GM23338 (cell line): ENCODE measurements around the gene CYTL1. TPM values are rescaled to one million over a fixed set of nuclear protein-coding genes. Genes with fewer than 3 reads are reported as not detected.
A peak's percentile ranks its signal among the peaks of the same experiment; 100 is the strongest.

Experiments
- ATAC-seq: fragments of 200-7000 bp; cut with Tn5 transposase; 3 replicates; pipeline ENCODE4 v1.9.1; 2020
- DNase-seq: peaks from one replicate; pipeline ENCODE4 v3.0.0-alpha.2; 2015; ENCODE audit warnings: low spot score
- H2AFZ ChIP-seq: fragments of 200-600 bp; sonication (generic); 2 replicates; pipeline ENCODE4 v1.8.0; 2016; ENCODE audit warnings: antibody characterized with exemption, mild to moderate bottlenecking, moderate library complexity
- H3F3A ChIP-seq: fragments of 200-600 bp; sonication (generic); replicated peaks from 2 replicates; pipeline ENCODE4 v1.8.0; 2017; ENCODE audit warnings: antibody characterized with exemption, mixed run types, low read depth
- H3K27ac ChIP-seq: fragments of 200-600 bp; sonication (generic); 2 replicates; pipeline ENCODE4 v1.6.1; 2016; ENCODE audit warnings: low read depth
- H3K27me3 ChIP-seq: fragments of 200-600 bp; sonication (generic); 2 replicates; pipeline ENCODE4 v1.8.0; 2016; ENCODE audit warnings: mild to moderate bottlenecking, mixed run types, moderate library complexity; ENCODE audit not compliant: insufficient read depth
- H3K36me3 ChIP-seq: fragments of 200-600 bp; sonication (generic); 2 replicates; pipeline ENCODE4 v1.8.0; 2016; ENCODE audit warnings: mild to moderate bottlenecking; ENCODE audit not compliant: insufficient read depth
- H3K4me1 ChIP-seq: fragments of 200-600 bp; sonication (generic); 2 replicates; pipeline ENCODE4 v1.8.0; 2016; ENCODE audit warnings: mild to moderate bottlenecking, moderate library complexity; ENCODE audit not compliant: insufficient read depth
- H3K4me2 ChIP-seq: fragments of 200-600 bp; sonication (generic); 2 replicates; pipeline ENCODE4 v1.7.1; 2017; ENCODE audit warnings: mixed run types
- H3K4me3 ChIP-seq: fragments of 200-600 bp; sonication (generic); 2 replicates; pipeline ENCODE4 v1.6.1; 2016; ENCODE audit warnings: mixed run types
- H3K79me2 ChIP-seq: fragments of 200-600 bp; sonication (generic); replicated peaks from 2 replicates; pipeline ENCODE4 v1.8.0; 2017; ENCODE audit warnings: mild to moderate bottlenecking; ENCODE audit not compliant: insufficient read depth
- H3K9me2 ChIP-seq: fragments of 200-600 bp; sonication (generic); 2 replicates; pipeline ENCODE4 v1.8.0; 2017; ENCODE audit not compliant: insufficient read depth
- H4K20me1 ChIP-seq: fragments of 200-600 bp; sonication (generic); replicated peaks from 2 replicates; pipeline ENCODE4 v1.8.0; 2017; ENCODE audit warnings: mild to moderate bottlenecking; ENCODE audit not compliant: insufficient read depth
- H3K27ac Mint-ChIP-seq: 2 replicates; pipeline ENCODE4 v1.8.0; 2020; ENCODE audit warnings: inconsistent platforms, mild to moderate bottlenecking, moderate library complexity, mixed read lengths
- H3K27me3 Mint-ChIP-seq: 3 replicates; pipeline ENCODE4 v1.8.0; 2022; ENCODE audit warnings: low read depth, mild to moderate bottlenecking, moderate library complexity, mixed read lengths, inconsistent platforms; ENCODE audit not compliant: insufficient read depth, poor library complexity
- H3K36me3 Mint-ChIP-seq: 3 replicates; pipeline ENCODE4 v1.8.0; 2021; ENCODE audit warnings: low read depth, mild to moderate bottlenecking, inconsistent platforms, moderate library complexity, mixed read lengths
- H3K4me1 Mint-ChIP-seq: 3 replicates; pipeline ENCODE4 v1.8.0; 2020; ENCODE audit warnings: mild to moderate bottlenecking, inconsistent platforms, mixed read lengths
- H3K4me3 Mint-ChIP-seq: 3 replicates; pipeline ENCODE4 v1.8.0; 2021; ENCODE audit warnings: moderate library complexity, mild to moderate bottlenecking, inconsistent platforms, mixed read lengths
- H3K9me3 Mint-ChIP-seq: 3 replicates; pipeline ENCODE4 v1.8.0; 2020; ENCODE audit warnings: moderate library complexity, mild to moderate bottlenecking, inconsistent platforms, mixed read lengths
- CREB1 ChIP-seq: fragments of 250-450 bp; sonication (Bioruptor Pico); IDR thresholded peaks from 2 replicates; pipeline ENCODE4 v1.5.0; 2020; ENCODE audit warnings: low read depth, mild to moderate bottlenecking, moderate library complexity
- EZH2 ChIP-seq: fragments of 200-600 bp; sonication (generic); IDR thresholded peaks from one replicate; pipeline ENCODE4 v1.8.0; 2017; ENCODE audit warnings: antibody characterized with exemption, mild to moderate bottlenecking, low read depth; ENCODE audit not compliant: unreplicated experiment
- EZH2phosphoT487 ChIP-seq: fragments of 200-600 bp; sonication (generic); IDR thresholded peaks from one replicate; pipeline ENCODE4 v1.8.1; 2018; ENCODE audit warnings: antibody characterized with exemption; ENCODE audit not compliant: unreplicated experiment
- JUNB ChIP-seq: IDR thresholded peaks from one replicate; pipeline ENCODE4 v1.6.1; 2016; ENCODE audit warnings: antibody characterized with exemption; ENCODE audit not compliant: unreplicated experiment
- NANOG ChIP-seq: IDR thresholded peaks from 2 replicates; pipeline ENCODE4 v1.6.1; 2016; ENCODE audit warnings: antibody characterized with exemption, borderline replicate concordance
- POLR2AphosphoS5 ChIP-seq: IDR thresholded peaks from 2 replicates; pipeline ENCODE4 v1.6.1; 2016; ENCODE audit warnings: antibody characterized with exemption, low read depth
- STAT1 ChIP-seq: IDR thresholded peaks from one replicate; pipeline ENCODE4 v1.6.1; 2016; ENCODE audit warnings: antibody characterized with exemption; ENCODE audit not compliant: unreplicated experiment
- ZNF114 ChIP-seq: fragments of 250-450 bp; sonication (Bioruptor Pico); IDR thresholded peaks from 2 replicates; pipeline ENCODE4 v1.5.0; 2020; ENCODE audit warnings: mild to moderate bottlenecking, moderate library complexity
- ZNF331 ChIP-seq: fragments of 250-450 bp; sonication (Bioruptor Pico); IDR thresholded peaks from 2 replicates; pipeline ENCODE4 v1.5.0; 2020; ENCODE audit warnings: low read depth, mild to moderate bottlenecking, moderate library complexity
- polyA plus RNA-seq: library from polyadenylated mRNA; unstranded; fragments of >200 nt; fragmentation: Nextera tagmentation; extraction: Ambion mirVana; gene quantifications from 2 replicates; pipeline ENCODE4 v1.2.1, GENCODE V29; 2016
- total RNA-seq: library from RNA; depleted of rRNA; stranded (reverse); fragments of >200 nt; shearing (Covaris generic); gene quantifications from 2 replicates; pipeline ENCODE4 v1.2.3, GENCODE V29; 2014
- TF ChIP-seq, protein P1 (sequence below), 2 experiments: fragments of 200-600 bp in 1 of 2; sonication (generic) in 1 of 2; conservative IDR thresholded peaks; 2 replicates each; pipeline versions ENCODE4 v1.5.1 to v1.6.1; 2016 to 2017; ENCODE audit warnings: antibody characterized with exemption in 2 of 2, low read depth in 2 of 2, mild to moderate bottlenecking in 2 of 2, moderate library complexity in 1 of 2
- TF ChIP-seq, protein P2 (sequence below): IDR thresholded peaks from one replicate; pipeline ENCODE4 v1.6.1; 2018; ENCODE audit warnings: antibody characterized with exemption; ENCODE audit not compliant: unreplicated experiment

Gene CYTL1
- total and polyA plus RNA-seq, 2 experiments from 2014 or later = 12.6 to 17.6 TPM

DNA sequence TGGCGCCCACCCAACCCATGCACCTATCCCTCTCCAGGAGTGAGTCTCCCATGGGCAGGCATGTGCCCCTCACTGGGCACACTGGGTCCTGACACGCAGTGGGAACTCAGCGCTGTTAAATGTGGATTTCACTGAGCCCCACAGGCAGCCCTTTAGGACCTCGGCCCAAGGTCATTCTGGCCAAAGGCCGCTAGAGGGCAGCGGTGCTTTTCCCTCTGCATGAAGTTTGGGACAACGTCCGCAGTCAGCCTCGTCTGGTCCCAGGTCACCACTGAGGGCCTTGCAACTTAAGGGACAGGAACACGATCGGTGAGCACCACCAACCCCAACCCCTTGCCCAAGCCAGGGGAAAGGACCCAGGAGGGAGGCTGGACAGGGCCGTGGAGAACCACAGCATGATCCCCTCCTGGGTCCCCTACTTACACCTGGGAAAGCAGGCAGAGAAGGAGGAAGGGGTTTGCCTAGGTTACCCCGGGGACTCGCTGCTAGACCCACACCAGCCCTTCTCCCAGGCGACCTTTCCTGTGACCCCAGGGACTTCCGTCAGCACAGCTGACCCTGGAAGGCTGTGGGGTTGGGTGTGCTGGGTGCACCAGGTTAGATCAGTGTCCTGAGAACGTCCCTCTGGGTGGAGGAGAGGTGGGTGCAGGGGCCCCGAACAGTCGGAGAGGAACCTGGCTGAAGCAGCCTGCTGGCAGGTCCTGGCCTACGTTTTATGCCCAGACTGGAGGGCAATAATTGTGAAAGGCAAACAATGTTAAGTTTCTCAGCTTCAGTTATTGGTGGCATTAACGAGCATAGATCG, 24.0 kb downstream of the CYTL1 start:
- Histone ChIP-seq H3K27me3 (no peaks in the 10 kb centered on the region), H2AFZ (peak overlapping the region; percentile 88), H4K20me1 (no peaks in the 10 kb centered on the region), H3K4me2 (no peak overlapping the region), H3K4me3 (no peak overlapping the region), H3K36me3 (no peaks in the 10 kb centered on the region), H3F3A (no peaks in the 10 kb centered on the region), H3K27ac (no peak overlapping the region), H3K4me1 (0 out of 2 replicates have a peak, but pooled peaks cover 10% of the 10 kb centered on the region), H3K79me2 (no peaks in the 10 kb centered on the region), H3K9me2 (no peaks in the 10 kb centered on the region)
- TF ChIP-seq, protein P1, sequence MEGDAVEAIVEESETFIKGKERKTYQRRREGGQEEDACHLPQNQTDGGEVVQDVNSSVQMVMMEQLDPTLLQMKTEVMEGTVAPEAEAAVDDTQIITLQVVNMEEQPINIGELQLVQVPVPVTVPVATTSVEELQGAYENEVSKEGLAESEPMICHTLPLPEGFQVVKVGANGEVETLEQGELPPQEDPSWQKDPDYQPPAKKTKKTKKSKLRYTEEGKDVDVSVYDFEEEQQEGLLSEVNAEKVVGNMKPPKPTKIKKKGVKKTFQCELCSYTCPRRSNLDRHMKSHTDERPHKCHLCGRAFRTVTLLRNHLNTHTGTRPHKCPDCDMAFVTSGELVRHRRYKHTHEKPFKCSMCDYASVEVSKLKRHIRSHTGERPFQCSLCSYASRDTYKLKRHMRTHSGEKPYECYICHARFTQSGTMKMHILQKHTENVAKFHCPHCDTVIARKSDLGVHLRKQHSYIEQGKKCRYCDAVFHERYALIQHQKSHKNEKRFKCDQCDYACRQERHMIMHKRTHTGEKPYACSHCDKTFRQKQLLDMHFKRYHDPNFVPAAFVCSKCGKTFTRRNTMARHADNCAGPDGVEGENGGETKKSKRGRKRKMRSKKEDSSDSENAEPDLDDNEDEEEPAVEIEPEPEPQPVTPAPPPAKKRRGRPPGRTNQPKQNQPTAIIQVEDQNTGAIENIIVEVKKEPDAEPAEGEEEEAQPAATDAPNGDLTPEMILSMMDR (conservative IDR thresholded peaks at IDR 0.05; ENCODE audit: low read depth in 2 of 2) = peak; percentile 84 to 91
- TF ChIP-seq JUNB = no peak
- ATAC-seq (peak; percentile 98), DNase-seq (peak; percentile 91)
- Mint-ChIP-seq H3K27ac (no peak overlapping the region), H3K9me3 (no peaks in the 10 kb centered on the region), H3K4me3 (no peak overlapping the region), H3K27me3 (peaks cover 7% of the 10 kb centered on the region), H3K36me3 (no peaks in the 10 kb centered on the region), H3K4me1 (peaks cover 8% of the 10 kb centered on the region)

DNA sequence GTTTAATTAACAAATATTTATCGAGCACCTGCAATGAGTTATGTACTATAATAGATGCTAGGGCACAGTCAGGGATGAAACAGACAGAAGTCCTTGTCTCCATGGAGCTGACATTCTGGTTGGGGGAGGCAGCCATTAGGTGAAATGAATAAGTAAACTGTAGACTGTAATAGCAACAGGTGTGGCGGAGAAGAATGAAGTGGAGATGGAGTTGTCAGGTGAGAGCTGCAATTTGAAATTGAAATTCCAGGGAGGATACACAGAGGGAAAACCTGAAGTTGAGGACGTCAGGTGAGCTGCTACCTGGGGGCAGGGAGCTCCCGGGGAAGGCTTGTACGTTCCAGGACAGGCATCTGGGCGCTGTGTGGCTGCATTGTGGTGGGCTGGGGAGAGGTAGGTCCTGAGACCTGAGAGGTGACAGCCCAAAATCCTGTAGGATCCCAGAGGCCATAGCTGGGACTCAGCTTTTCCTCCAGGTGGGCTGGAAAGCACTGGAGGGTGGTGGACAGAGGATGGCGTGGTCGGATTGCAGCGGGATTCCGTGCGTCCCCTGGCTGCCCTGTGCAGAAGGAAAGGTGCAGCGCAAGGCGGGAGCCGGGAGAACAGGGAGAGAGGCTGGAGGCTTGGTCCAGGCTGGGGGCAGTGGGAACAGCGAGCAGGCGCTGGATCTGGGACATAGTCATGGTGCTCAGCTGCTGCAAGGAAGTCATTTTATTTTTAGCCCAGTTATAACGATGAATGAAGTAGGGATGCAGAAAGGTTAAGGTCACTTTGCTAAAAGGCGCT, 24.8 kb downstream of the CYTL1 start:
- no peak overlapping the region for H3K4me2 ChIP-seq

DNA sequence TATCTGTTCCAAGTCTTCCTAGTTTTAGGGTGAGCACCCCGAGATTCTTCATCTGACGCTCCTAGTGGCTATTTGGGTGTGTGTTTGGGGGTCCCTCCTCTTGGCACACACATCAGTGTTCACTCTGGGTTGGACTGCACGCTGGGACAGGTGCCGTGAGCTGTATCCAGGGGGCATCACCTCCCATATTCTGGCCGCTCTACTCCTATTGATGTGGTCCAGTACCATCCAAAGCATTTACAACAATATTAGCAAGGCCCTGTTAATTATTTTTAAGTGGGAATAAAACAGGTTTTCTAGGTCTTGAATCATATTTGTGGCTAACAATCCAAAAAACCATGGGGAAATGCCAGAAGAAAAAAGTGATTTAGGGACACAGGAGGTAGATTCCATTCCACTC, 26.4 kb downstream of the CYTL1 start:
- Histone ChIP-seq H3K9me2 (no peaks in the 10 kb centered on the region), H3K4me3 (no peak overlapping the region), H2AFZ (no peak overlapping the region), H3K4me2 (no peak overlapping the region), H3F3A (no peaks in the 10 kb centered on the region), H4K20me1 (no peaks in the 10 kb centered on the region), H3K4me1 (0 out of 2 replicates have a peak, but pooled peaks cover 10% of the 10 kb centered on the region), H3K27ac (no peak overlapping the region), H3K27me3 (no peaks in the 10 kb centered on the region), H3K36me3 (no peaks in the 10 kb centered on the region), H3K79me2 (no peaks in the 10 kb centered on the region)
- no peaks in the 10 kb centered on the region for H3K9me3 Mint-ChIP-seq
- peaks cover 8% of the 10 kb centered on the region for H3K4me1 Mint-ChIP-seq
- ATAC-seq (no peak), DNase-seq (no peak)
- no peak overlapping the region for H3K4me3 Mint-ChIP-seq
- no peak overlapping the region for H3K27ac Mint-ChIP-seq
- peaks cover 7% of the 10 kb centered on the region for H3K27me3 Mint-ChIP-seq
- no peaks in the 10 kb centered on the region for H3K36me3 Mint-ChIP-seq
- TF ChIP-seq EZH2phosphoT487 (no peak), JUNB (no peak), POLR2AphosphoS5 (no peak), STAT1 (no peak), NANOG (no peak), ZNF114 (CRISPR knock-in tag) (no peak), CREB1 (CRISPR knock-in tag) (no peak), EZH2 (no peak)
- TF ChIP-seq, protein P2, sequence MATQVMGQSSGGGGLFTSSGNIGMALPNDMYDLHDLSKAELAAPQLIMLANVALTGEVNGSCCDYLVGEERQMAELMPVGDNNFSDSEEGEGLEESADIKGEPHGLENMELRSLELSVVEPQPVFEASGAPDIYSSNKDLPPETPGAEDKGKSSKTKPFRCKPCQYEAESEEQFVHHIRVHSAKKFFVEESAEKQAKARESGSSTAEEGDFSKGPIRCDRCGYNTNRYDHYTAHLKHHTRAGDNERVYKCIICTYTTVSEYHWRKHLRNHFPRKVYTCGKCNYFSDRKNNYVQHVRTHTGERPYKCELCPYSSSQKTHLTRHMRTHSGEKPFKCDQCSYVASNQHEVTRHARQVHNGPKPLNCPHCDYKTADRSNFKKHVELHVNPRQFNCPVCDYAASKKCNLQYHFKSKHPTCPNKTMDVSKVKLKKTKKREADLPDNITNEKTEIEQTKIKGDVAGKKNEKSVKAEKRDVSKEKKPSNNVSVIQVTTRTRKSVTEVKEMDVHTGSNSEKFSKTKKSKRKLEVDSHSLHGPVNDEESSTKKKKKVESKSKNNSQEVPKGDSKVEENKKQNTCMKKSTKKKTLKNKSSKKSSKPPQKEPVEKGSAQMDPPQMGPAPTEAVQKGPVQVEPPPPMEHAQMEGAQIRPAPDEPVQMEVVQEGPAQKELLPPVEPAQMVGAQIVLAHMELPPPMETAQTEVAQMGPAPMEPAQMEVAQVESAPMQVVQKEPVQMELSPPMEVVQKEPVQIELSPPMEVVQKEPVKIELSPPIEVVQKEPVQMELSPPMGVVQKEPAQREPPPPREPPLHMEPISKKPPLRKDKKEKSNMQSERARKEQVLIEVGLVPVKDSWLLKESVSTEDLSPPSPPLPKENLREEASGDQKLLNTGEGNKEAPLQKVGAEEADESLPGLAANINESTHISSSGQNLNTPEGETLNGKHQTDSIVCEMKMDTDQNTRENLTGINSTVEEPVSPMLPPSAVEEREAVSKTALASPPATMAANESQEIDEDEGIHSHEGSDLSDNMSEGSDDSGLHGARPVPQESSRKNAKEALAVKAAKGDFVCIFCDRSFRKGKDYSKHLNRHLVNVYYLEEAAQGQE = no peak

More for the DNA sequence above, 24.8 kb downstream of the CYTL1 start:
- Histone ChIP-seq H4K20me1 (no peaks in the 10 kb centered on the region), H3F3A (no peaks in the 10 kb centered on the region), H3K4me1 (0 out of 2 replicates have a peak, but pooled peaks cover 10% of the 10 kb centered on the region), H3K27me3 (no peaks in the 10 kb centered on the region), H3K36me3 (no peaks in the 10 kb centered on the region), H3K27ac (no peak overlapping the region), H3K9me2 (no peaks in the 10 kb centered on the region), H3K79me2 (no peaks in the 10 kb centered on the region), H3K4me3 (no peak overlapping the region), H2AFZ (peak overlapping the region; percentile 88)
- peak; percentile 10 for ATAC-seq
- Mint-ChIP-seq H3K36me3 (no peaks in the 10 kb centered on the region), H3K4me3 (no peak overlapping the region), H3K27me3 (peaks cover 7% of the 10 kb centered on the region), H3K4me1 (peaks cover 8% of the 10 kb centered on the region), H3K27ac (no peak overlapping the region), H3K9me3 (no peaks in the 10 kb centered on the region)
- no peak for TF ChIP-seq EZH2
- TF ChIP-seq ZNF331 (CRISPR knock-in tag) = no peak
- TF ChIP-seq POLR2AphosphoS5 = no peak
- TF ChIP-seq STAT1 = no peak
- no peak for TF ChIP-seq ZNF114 (CRISPR knock-in tag)
- TF ChIP-seq NANOG = no peak
- DNase-seq = no peak
